GM23338 (cell line): ENCODE measurements around the gene IL9. TPM values are rescaled to one million over a fixed set of nuclear protein-coding genes. Genes with fewer than 3 reads are reported as not detected.

Experiments
- ATAC-seq: fragments of 200-7000 bp; cut with Tn5 transposase; 3 replicates; pipeline ENCODE4 v1.9.1; 2020
- DNase-seq: peaks from one replicate; pipeline ENCODE4 v3.0.0-alpha.2; 2015; ENCODE audit warnings: low spot score
- H2AFZ ChIP-seq: fragments of 200-600 bp; sonication (generic); 2 replicates; pipeline ENCODE4 v1.8.0; 2016; ENCODE audit warnings: antibody characterized with exemption, mild to moderate bottlenecking, moderate library complexity
- H3F3A ChIP-seq: fragments of 200-600 bp; sonication (generic); replicated peaks from 2 replicates; pipeline ENCODE4 v1.8.0; 2017; ENCODE audit warnings: antibody characterized with exemption, mixed run types, low read depth
- H3K27ac ChIP-seq: fragments of 200-600 bp; sonication (generic); 2 replicates; pipeline ENCODE4 v1.6.1; 2016; ENCODE audit warnings: low read depth
- H3K27me3 ChIP-seq: fragments of 200-600 bp; sonication (generic); 2 replicates; pipeline ENCODE4 v1.8.0; 2016; ENCODE audit warnings: mild to moderate bottlenecking, mixed run types, moderate library complexity; ENCODE audit not compliant: insufficient read depth
- H3K36me3 ChIP-seq: fragments of 200-600 bp; sonication (generic); 2 replicates; pipeline ENCODE4 v1.8.0; 2016; ENCODE audit warnings: mild to moderate bottlenecking; ENCODE audit not compliant: insufficient read depth
- H3K4me1 ChIP-seq: fragments of 200-600 bp; sonication (generic); 2 replicates; pipeline ENCODE4 v1.8.0; 2016; ENCODE audit warnings: mild to moderate bottlenecking, moderate library complexity; ENCODE audit not compliant: insufficient read depth
- H3K4me2 ChIP-seq: fragments of 200-600 bp; sonication (generic); 2 replicates; pipeline ENCODE4 v1.7.1; 2017; ENCODE audit warnings: mixed run types
- H3K4me3 ChIP-seq: fragments of 200-600 bp; sonication (generic); 2 replicates; pipeline ENCODE4 v1.6.1; 2016; ENCODE audit warnings: mixed run types
- H3K79me2 ChIP-seq: fragments of 200-600 bp; sonication (generic); replicated peaks from 2 replicates; pipeline ENCODE4 v1.8.0; 2017; ENCODE audit warnings: mild to moderate bottlenecking; ENCODE audit not compliant: insufficient read depth
- H3K9me2 ChIP-seq: fragments of 200-600 bp; sonication (generic); 2 replicates; pipeline ENCODE4 v1.8.0; 2017; ENCODE audit not compliant: insufficient read depth
- H4K20me1 ChIP-seq: fragments of 200-600 bp; sonication (generic); replicated peaks from 2 replicates; pipeline ENCODE4 v1.8.0; 2017; ENCODE audit warnings: mild to moderate bottlenecking; ENCODE audit not compliant: insufficient read depth
- H3K27ac Mint-ChIP-seq: 2 replicates; pipeline ENCODE4 v1.8.0; 2020; ENCODE audit warnings: inconsistent platforms, mild to moderate bottlenecking, moderate library complexity, mixed read lengths
- H3K27me3 Mint-ChIP-seq: 3 replicates; pipeline ENCODE4 v1.8.0; 2022; ENCODE audit warnings: low read depth, mild to moderate bottlenecking, moderate library complexity, mixed read lengths, inconsistent platforms; ENCODE audit not compliant: insufficient read depth, poor library complexity
- H3K36me3 Mint-ChIP-seq: 3 replicates; pipeline ENCODE4 v1.8.0; 2021; ENCODE audit warnings: low read depth, mild to moderate bottlenecking, inconsistent platforms, moderate library complexity, mixed read lengths
- H3K4me1 Mint-ChIP-seq: 3 replicates; pipeline ENCODE4 v1.8.0; 2020; ENCODE audit warnings: mild to moderate bottlenecking, inconsistent platforms, mixed read lengths
- H3K4me3 Mint-ChIP-seq: 3 replicates; pipeline ENCODE4 v1.8.0; 2021; ENCODE audit warnings: moderate library complexity, mild to moderate bottlenecking, inconsistent platforms, mixed read lengths
- H3K9me3 Mint-ChIP-seq: 3 replicates; pipeline ENCODE4 v1.8.0; 2020; ENCODE audit warnings: moderate library complexity, mild to moderate bottlenecking, inconsistent platforms, mixed read lengths
- CTCF ChIP-seq, 2 experiments: fragments of 200-600 bp in 1 of 2; sonication (generic) in 1 of 2; conservative IDR thresholded peaks; 2 replicates each; pipeline versions ENCODE4 v1.5.1 to v1.6.1; 2016 to 2017; ENCODE audit warnings: antibody characterized with exemption in 2 of 2, low read depth in 2 of 2, mild to moderate bottlenecking in 2 of 2, moderate library complexity in 1 of 2
- ETS1 ChIP-seq: IDR thresholded peaks from 2 replicates; pipeline ENCODE4 v1.6.1; 2016; ENCODE audit warnings: antibody characterized with exemption
- EZH2 ChIP-seq: fragments of 200-600 bp; sonication (generic); IDR thresholded peaks from one replicate; pipeline ENCODE4 v1.8.0; 2017; ENCODE audit warnings: antibody characterized with exemption, mild to moderate bottlenecking, low read depth; ENCODE audit not compliant: unreplicated experiment
- EZH2phosphoT487 ChIP-seq: fragments of 200-600 bp; sonication (generic); IDR thresholded peaks from one replicate; pipeline ENCODE4 v1.8.1; 2018; ENCODE audit warnings: antibody characterized with exemption; ENCODE audit not compliant: unreplicated experiment
- NANOG ChIP-seq: IDR thresholded peaks from 2 replicates; pipeline ENCODE4 v1.6.1; 2016; ENCODE audit warnings: antibody characterized with exemption, borderline replicate concordance
- POLR2AphosphoS5 ChIP-seq: IDR thresholded peaks from 2 replicates; pipeline ENCODE4 v1.6.1; 2016; ENCODE audit warnings: antibody characterized with exemption, low read depth
- ZNF114 ChIP-seq: fragments of 250-450 bp; sonication (Bioruptor Pico); IDR thresholded peaks from 2 replicates; pipeline ENCODE4 v1.5.0; 2020; ENCODE audit warnings: mild to moderate bottlenecking, moderate library complexity
- ZNF331 ChIP-seq: fragments of 250-450 bp; sonication (Bioruptor Pico); IDR thresholded peaks from 2 replicates; pipeline ENCODE4 v1.5.0; 2020; ENCODE audit warnings: low read depth, mild to moderate bottlenecking, moderate library complexity
- ZNF462 ChIP-seq: fragments of 250-450 bp; sonication (Bioruptor Pico); IDR thresholded peaks from 2 replicates; pipeline ENCODE4 v1.5.0; 2020; ENCODE audit warnings: mild to moderate bottlenecking, moderate library complexity
- polyA plus RNA-seq: library from polyadenylated mRNA; unstranded; fragments of >200 nt; fragmentation: Nextera tagmentation; extraction: Ambion mirVana; gene quantifications from 2 replicates; pipeline ENCODE4 v1.2.1, GENCODE V29; 2016
- total RNA-seq: library from RNA; depleted of rRNA; stranded (reverse); fragments of >200 nt; shearing (Covaris generic); gene quantifications from 2 replicates; pipeline ENCODE4 v1.2.3, GENCODE V29; 2014

Gene IL9
- total and polyA plus RNA-seq, 2 experiments from 2014 or later: not detected

GRCh38 chr5:135873831-135874230 is 21.8 kb downstream of the IL9 start:
- Histone ChIP-seq H3K4me1 (no peaks in the 10 kb centered on the region), H3K27ac (no peak overlapping the region), H2AFZ (no peak overlapping the region), H4K20me1 (no peaks in the 10 kb centered on the region), H3K4me3 (no peak overlapping the region), H3K27me3 (no peaks in the 10 kb centered on the region), H3K9me2 (no peaks in the 10 kb centered on the region), H3K4me2 (no peak overlapping the region), H3K36me3 (no peaks in the 10 kb centered on the region), H3K79me2 (no peaks in the 10 kb centered on the region), H3F3A (no peaks in the 10 kb centered on the region)
- H3K27ac Mint-ChIP-seq: no peak overlapping the region
- peaks cover 7% of the 10 kb centered on the region for H3K27me3 Mint-ChIP-seq
- peak; percentile 23 for DNase-seq
- TF ChIP-seq NANOG: no peak
- TF ChIP-seq EZH2phosphoT487: no peak
- peak; percentile 20 to 41; a peak in 2 of 4 replicates for TF ChIP-seq CTCF (conservative IDR thresholded peaks at IDR 0.05; ENCODE audit: low read depth in 2 of 2)
- TF ChIP-seq ZNF114 (CRISPR knock-in tag): no peak
- TF ChIP-seq EZH2: no peak
- TF ChIP-seq ZNF331 (CRISPR knock-in tag): no peak
- no peak for TF ChIP-seq ETS1
- no peak for ATAC-seq
- no peak overlapping the region for H3K4me3 Mint-ChIP-seq
- H3K9me3 Mint-ChIP-seq: no peaks in the 10 kb centered on the region
- no peaks in the 10 kb centered on the region for H3K4me1 Mint-ChIP-seq
- H3K36me3 Mint-ChIP-seq: no peaks in the 10 kb centered on the region

- Histone ChIP-seq H3K79me2 (no peaks in the 10 kb centered on the region), H4K20me1 (no peaks in the 10 kb centered on the region), H2AFZ (no peak overlapping the region), H3K36me3 (no peaks in the 10 kb centered on the region), H3K4me2 (no peak overlapping the region), H3K27ac (no peak overlapping the region), H3K4me1 (no peaks in the 10 kb centered on the region), H3K9me2 (no peaks in the 10 kb centered on the region), H3K4me3 (no peak overlapping the region), H3K27me3 (no peaks in the 10 kb centered on the region), H3F3A (no peaks in the 10 kb centered on the region)
- Mint-ChIP-seq H3K9me3 (no peaks in the 10 kb centered on the region), H3K4me3 (no peak overlapping the region), H3K27me3 (peaks cover 4% of the 10 kb centered on the region), H3K27ac (no peak overlapping the region), H3K4me1 (no peaks in the 10 kb centered on the region), H3K36me3 (no peaks in the 10 kb centered on the region)
- TF ChIP-seq ZNF462 (CRISPR knock-in tag) (no peak), ZNF114 (CRISPR knock-in tag) (no peak), EZH2phosphoT487 (no peak), POLR2AphosphoS5 (no peak)
- DNase-seq (no peak), ATAC-seq (peak; percentile 50)
These were observed 24.2 kb downstream of the IL9 start for GRCh38 chr5:135871268-135871915.
